HEK293T (cell line): Measurements from ENCODE around the gene HOXA3.

Experiments
- CTCF ChIA-PET: fragments of 350-600 bp; formaldehyde crosslinking; extraction: SDS; loops from one replicate; lab custom pipeline; 2021; ENCODE audit warnings: antibody characterized with exemption, inconsistent platforms; lab: Yijun Ruan, JAX
- POLR2A ChIA-PET: fragments of 350-600 bp; formaldehyde crosslinking; extraction: SDS; loops from one replicate; lab custom pipeline; 2020; ENCODE audit warnings: antibody characterized with exemption, inconsistent platforms; lab: Yijun Ruan, JAX
- DNase-seq: peaks from one replicate; pipeline ENCODE4 v3.0.0; 2012; ENCODE audit warnings: mixed read lengths; ENCODE audit errors: extremely low spot score
- ARNT ChIP-seq: fragments of 450-650 bp; IDR thresholded peaks from 2 replicates; pipeline ENCODE4 v1.6.1; 2017; ENCODE audit warnings: mild to moderate bottlenecking
- BHLHE40 ChIP-seq: fragments of 450-650 bp; IDR thresholded peaks from 2 replicates; pipeline ENCODE4 v1.6.1; 2016; ENCODE audit warnings: mild to moderate bottlenecking, moderate library complexity, borderline replicate concordance
- CTBP1 ChIP-seq: fragments of 450-650 bp; IDR thresholded peaks from 2 replicates; pipeline ENCODE4 v1.6.1; 2016; ENCODE audit warnings: borderline replicate concordance
- ELF4 ChIP-seq: fragments of 450-650 bp; IDR thresholded peaks from 2 replicates; pipeline ENCODE4 v1.6.1; 2017; ENCODE audit warnings: antibody characterized with exemption
- FOXA1 ChIP-seq: fragments of 450-650 bp; IDR thresholded peaks from 2 replicates; pipeline ENCODE4 v1.6.1; 2016; ENCODE audit warnings: mild to moderate bottlenecking
- FOXK2 ChIP-seq: fragments of 450-650 bp; IDR thresholded peaks from 2 replicates; pipeline ENCODE4 v1.6.1; 2016; ENCODE audit warnings: mild to moderate bottlenecking
- FOXM1 ChIP-seq: fragments of 450-650 bp; IDR thresholded peaks from 2 replicates; pipeline ENCODE4 v1.6.1; 2017; ENCODE audit warnings: mild to moderate bottlenecking, borderline replicate concordance
- HDGF ChIP-seq: fragments of 450-650 bp; IDR thresholded peaks from 2 replicates; pipeline ENCODE4 v1.6.1; 2017; ENCODE audit warnings: antibody characterized with exemption, borderline replicate concordance
- L3MBTL2 ChIP-seq: fragments of 450-650 bp; conservative IDR thresholded peaks from 2 replicates; pipeline ENCODE4 v1.6.1; 2016; ENCODE audit warnings: mild to moderate bottlenecking
- LEF1 ChIP-seq: fragments of 450-650 bp; IDR thresholded peaks from 2 replicates; pipeline ENCODE4 v1.6.1; 2017; ENCODE audit warnings: mild to moderate bottlenecking, borderline replicate concordance
- NFRKB ChIP-seq: fragments of 450-650 bp; IDR thresholded peaks from 2 replicates; pipeline ENCODE4 v1.6.1; 2016; ENCODE audit warnings: mild to moderate bottlenecking, moderate library complexity
- PKNOX1 ChIP-seq: fragments of 450-650 bp; IDR thresholded peaks from 2 replicates; pipeline ENCODE4 v1.6.1; 2016
- SP1 ChIP-seq: fragments of 450-650 bp; IDR thresholded peaks from 2 replicates; pipeline ENCODE4 v1.6.1; 2017
- SUZ12 ChIP-seq: fragments of 450-650 bp; IDR thresholded peaks from 2 replicates; pipeline ENCODE4 v1.6.1; 2016; ENCODE audit warnings: mild to moderate bottlenecking
- TARDBP ChIP-seq: fragments of 450-650 bp; IDR thresholded peaks from 2 replicates; pipeline ENCODE4 v1.6.1; 2016
- ZNF384 ChIP-seq: fragments of 450-650 bp; IDR thresholded peaks from 2 replicates; pipeline ENCODE4 v1.6.1; 2016

Gene HOXA3

GRCh38 chr7:27176962-27177794 lies 24.8 kb upstream of the HOXA3 start:
- CTCF ChIA-PET, result interaction anchor here (1.0 to 2.3 kb wide), 3 partner anchors 10 to 19 kb away, joined by 3 to 8 read pairs (median 4); no protein-coding TSS in a partner anchor
- DNase-seq, result no peak
- POLR2A ChIA-PET, result interaction anchor here (0.7 to 13.6 kb wide), 10 partner anchors 9 to 985 kb away, joined by 3 to 367 read pairs (median 6); partner anchors contain the start of genes HNRNPA2B1, HOXA11, HOXA3 and HOXA5
- TF ChIP-seq NFRKB (no peak), ARNT (no peak), TARDBP (no peak), HDGF (no peak), ELF4 (no peak), ZNF384 (no peak), SP1 (no peak), FOXA1 (no peak), SUZ12 (no peak), FOXM1 (no peak), FOXK2 (no peak), BHLHE40 (no peak), CTBP1 (no peak), PKNOX1 (no peak)

GRCh38 chr7:27176524-27176845 lies 24.1 kb upstream of the HOXA3 start:
- ChIA-PET CTCF (interaction anchor here (1.0 to 2.3 kb wide), 2 partner anchors 19 to 80 kb away, joined by 3 to 8 read pairs; no protein-coding TSS in a partner anchor), POLR2A (interaction anchor here (1.0 to 13.6 kb wide), 9 partner anchors 8 to 979 kb away, joined by 3 to 367 read pairs (median 7); partner anchors contain the start of genes HNRNPA2B1, HOXA11, HOXA3 and HOXA5)
- TF ChIP-seq SUZ12 (no peak), LEF1 (no peak), CTBP1 (no peak), FOXM1 (no peak), PKNOX1 (no peak), ZNF384 (no peak)
- no peak for DNase-seq

GRCh38 chr7:27175626-27176523 lies 23.5 kb upstream of the HOXA3 start:
- CTCF ChIA-PET, result interaction anchor here (1.0 to 2.3 kb wide), 4 partner anchors 17 to 79 kb away, joined by 3 to 8 read pairs (median 4); partner anchors contain the start of gene HOXA5
- DNase-seq, result no peak

GRCh38 chr7:27174874-27175625 lies 22.7 kb upstream of the HOXA3 start:
- DNase-seq, result no peak
- CTCF ChIA-PET, result interaction anchor here (1.1 to 2.3 kb wide), 4 partner anchors 12 to 31 kb away, joined by 3 to 8 read pairs (median 4); partner anchors contain the start of gene HOXA5
- TF ChIP-seq PKNOX1 (no peak), NFRKB (no peak), HDGF (no peak), FOXK2 (no peak), L3MBTL2 (no peak; the same call in 1 of the 2 replicates), SUZ12 (no peak), FOXA1 (no peak), BHLHE40 (no peak)
- POLR2A ChIA-PET, result interaction anchor here (0.7 to 13.6 kb wide), 10 partner anchors 10 to 979 kb away, joined by 3 to 367 read pairs (median 4); partner anchors contain the start of genes CBX3, HOXA11, HOXA3 and HOXA5

More at GRCh38 chr7:27175626-27176523, 23.5 kb upstream of the HOXA3 start:
- TF ChIP-seq FOXM1 (no peak), ELF4 (no peak), FOXA1 (no peak)
- POLR2A ChIA-PET, result interaction anchor here (1.0 to 13.6 kb wide), 10 partner anchors 10 to 978 kb away, joined by 3 to 367 read pairs (median 4); partner anchors contain the start of genes CBX3, HNRNPA2B1, HOXA11 and HOXA3
